GM18861 (cell line): ENCODE data around the gene NGDN.

Experiments
- ATAC-seq: cut with Tn5 transposase; IDR thresholded peaks from one replicate; pipeline ENCODE4 v1.9.1; 2021; ENCODE audit not compliant: unreplicated experiment

Gene NGDN

DNA sequence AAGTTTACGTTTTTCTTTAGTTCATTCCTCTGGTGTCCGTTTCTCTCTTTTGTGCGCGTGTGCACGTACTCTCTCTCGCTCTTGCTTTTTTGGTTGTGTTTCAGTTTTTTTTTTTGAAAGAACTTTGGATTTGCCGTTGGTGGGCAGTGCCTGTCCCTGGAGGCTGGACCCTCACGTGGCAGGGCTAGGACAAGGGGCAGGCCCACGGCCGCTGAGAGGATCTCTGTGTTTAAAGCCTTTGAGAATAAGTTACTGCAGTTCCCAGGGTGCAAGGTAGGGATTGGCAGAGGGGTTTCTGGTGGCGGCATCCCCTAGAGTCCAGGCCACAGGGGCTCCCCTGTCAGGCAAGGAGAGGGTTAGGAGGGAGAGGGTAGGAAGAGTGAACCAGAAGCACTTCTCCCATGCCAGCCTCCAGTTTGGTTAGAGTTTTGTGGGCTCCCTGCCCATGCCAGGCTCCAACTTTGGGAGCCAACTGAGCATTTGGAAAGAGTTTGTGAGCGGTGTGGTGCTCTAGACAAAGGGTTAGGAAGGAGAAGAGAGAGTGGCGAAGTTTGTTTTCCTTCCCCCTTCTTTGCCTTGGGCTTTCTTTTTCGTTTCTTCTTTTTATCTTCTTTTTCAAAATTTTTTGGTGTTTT is 51.5 kb downstream of the NGDN start:
- no peak for ATAC-seq

DNA sequence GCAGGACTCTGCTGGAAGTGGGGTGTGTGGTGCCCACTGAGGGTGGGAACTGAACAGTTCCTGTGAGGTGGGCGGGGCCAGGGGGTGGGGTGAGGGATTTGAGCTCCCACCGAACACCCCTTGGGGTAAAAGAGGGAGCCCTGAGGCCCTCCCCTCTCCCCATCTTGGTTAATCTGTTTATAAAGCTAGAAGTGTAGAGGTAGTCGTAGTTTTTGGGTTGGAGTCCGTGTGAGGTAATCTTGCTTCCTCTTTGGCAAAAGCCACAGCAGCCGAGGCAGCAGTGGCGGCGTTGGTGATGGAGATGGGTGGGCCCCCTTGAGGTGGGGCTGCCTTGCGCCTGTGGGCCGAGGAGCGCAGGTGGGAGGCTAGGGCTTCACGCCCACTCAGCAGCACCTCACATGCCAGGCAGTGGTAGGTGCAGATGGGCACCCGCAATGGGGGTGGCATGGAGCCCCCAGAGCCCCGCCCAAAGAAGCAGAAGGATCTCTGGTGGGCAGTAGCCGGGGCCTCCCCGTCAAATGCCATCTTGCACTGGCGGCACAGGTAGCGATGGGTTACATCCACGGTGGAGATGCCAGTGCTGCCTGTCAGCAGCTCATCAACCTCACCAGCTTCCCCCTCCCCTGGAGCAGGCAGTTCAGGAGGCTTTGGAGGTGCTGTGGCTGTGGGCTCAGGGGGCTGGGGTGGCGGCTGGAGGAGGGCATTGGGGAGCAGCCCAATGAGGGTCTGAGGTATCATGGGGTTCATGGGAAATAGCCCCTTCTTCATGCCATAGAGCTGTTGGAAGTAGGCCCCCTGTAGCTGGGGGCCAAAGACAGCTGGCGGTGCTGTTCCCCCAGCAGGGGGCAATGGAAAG is 52.5 kb downstream of the NGDN start:
- no peak for ATAC-seq

DNA sequence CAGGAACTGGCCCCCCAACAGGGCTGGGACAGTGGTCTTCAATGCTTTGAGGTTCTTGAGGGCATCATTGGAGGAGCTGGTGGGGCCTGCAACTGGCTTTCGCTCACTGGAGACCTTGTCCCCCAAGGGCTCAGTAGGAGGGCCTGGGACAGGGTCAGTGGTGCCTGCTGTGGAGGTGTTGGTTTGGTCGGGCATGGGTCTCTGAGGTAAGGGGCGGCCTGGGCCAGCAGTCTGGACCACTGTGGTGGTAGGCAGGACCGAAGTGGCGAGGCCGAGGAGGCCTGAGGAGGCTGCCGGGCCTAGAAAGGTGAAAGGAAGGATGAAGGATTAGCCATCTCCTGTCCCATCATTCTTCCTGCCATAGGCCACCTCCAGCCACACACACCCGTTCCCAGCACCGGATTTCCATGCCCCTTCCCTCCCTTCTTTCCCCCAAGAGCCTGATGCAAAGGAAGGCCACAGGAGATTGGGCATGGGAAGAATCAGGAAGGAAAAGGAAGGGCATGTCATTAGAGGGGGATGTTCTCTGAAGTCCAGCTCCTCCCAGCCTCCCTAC is 53.2 kb downstream of the NGDN start:
- ATAC-seq: no peak

DNA sequence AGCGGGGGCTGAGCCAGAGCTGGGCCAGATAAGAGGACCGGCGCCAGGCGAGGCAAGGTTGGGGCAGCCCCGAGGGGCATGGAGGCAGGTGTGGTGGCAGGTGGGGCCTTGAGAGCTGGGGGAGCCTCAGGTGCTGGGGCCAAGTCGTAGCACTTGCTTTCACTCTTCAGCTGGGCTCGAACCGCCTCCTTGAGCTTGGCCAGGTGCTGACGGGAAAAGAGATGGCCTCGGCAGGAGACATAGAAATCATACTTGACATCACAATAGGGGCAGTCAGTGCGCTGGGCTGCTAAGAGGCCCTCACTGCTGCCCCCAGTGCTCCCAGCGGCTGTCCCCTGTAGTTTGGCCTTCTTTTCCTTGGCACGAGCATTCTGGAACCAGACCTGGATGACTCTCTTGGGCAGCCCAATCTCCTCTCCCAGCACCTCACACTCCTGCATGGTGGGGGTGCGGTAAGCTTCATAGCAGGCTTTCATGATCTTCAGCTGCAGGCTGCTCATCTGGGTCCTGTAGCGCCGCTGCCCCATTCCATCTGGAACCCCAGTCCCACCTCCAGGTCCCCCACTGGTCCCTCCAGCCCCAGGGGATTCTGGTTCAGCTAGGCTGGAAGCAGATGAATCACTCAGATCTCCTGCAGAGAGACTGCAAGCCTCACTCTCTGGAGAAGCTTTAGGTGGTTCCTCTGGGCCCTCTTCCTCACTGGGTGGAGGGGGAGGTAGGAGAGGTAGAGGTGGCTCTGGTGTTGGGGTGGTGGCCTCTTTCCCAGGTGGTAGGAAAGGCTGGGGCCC is 53.9 kb downstream of the NGDN start:
- no peak for ATAC-seq

DNA sequence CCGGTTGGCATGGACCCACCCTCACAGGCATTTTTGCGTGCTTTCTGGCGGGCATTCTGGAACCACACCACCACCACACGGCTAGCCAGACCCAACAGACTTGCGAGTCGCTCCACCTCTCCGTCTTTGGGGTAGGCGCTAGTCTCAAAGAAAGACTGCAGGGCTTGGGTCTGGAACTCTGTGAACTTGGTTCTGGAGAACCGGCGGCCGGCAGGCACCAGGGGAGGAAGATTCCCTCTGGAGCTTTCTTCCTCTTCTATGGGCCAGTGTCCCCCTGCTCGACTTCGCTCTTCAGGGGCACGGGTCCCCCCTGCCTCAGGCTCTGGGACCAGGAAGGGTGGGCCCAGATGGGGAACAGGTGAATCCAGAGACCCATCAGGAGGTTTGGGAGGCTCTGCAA is 55.5 kb downstream of the NGDN start:
- ATAC-seq: no peak

DNA sequence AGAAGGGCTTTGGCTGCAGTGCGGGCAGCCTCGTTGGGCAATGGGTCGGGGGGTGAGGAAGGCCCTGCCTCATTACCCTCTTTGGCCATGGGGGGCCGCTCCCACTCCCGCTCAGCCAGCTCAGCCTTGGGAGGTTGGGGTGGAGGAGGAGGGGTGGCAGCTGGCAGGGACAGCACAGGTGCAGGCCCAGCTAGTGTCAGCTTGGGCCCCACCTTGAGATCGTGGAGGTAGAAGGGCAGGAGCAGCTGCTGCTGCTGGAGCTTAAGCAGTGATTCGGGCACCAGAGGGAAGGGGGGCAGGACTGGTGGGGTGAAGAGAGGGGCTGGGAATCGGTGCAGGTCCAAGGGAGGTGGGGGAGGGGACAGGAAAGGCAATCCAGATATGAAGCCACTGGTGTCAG is 56.1 kb downstream of the NGDN start:
- ATAC-seq: no peak
